HG03159 (cell line): ENCODE results near the gene STAT5A.
"Not testable (repeated sequence)": the region's sequence is repeated elsewhere in the genome, so short reads cannot be mapped to it uniquely, and the experiment has no call there.

Source experiments
- ATAC-seq: cut with Tn5 transposase; IDR thresholded peaks from one replicate; pipeline ENCODE4 v1.9.1; 2021; ENCODE audit warnings: mild to moderate bottlenecking, moderate library complexity; ENCODE audit not compliant: unreplicated experiment

Gene STAT5A

GRCh38 chr17:42359133-42359532, 70.8 kb downstream of the STAT5A start:
- ATAC-seq = no peak

- not testable (repeated sequence) for ATAC-seq
These were observed 72.1 kb downstream of the STAT5A start for GRCh38 chr17:42360388-42360787.
